ENCODE results near the gene CALR. TPM values are rescaled to one million over a fixed set of nuclear protein-coding genes. Genes with fewer than 3 reads are reported as not detected.

CALR gene
- polyA plus RNA-seq, 2 of the 4 experiments (the other 2 are of a cell fraction): 419 to 494 TPM

GRCh38 chr19:12984143-12984627 is 45.8 kb downstream of the CALR start:
- Histone ChIP-seq H3K4me1 (0 out of 3 replicates have a peak, but pooled peaks cover 3% of the 10 kb centered on the region), H3K27ac (no peak overlapping the region; a peak in 1 of 6 replicates), H3K4me2 (no peak overlapping the region), H3K4me3 (no peak overlapping the region), H3K9me3 (no peaks in the 10 kb centered on the region)
- TF ChIP-seq MAFK (IDR thresholded peaks at IDR 0.05; ENCODE audit: partially characterized antibody): no peak
- no peak for FAIRE-seq
- no peak for DNase-seq (ENCODE audit: low read depth in 1 of 2, low spot score in 1 of 2)
- ChIA-PET POLR2A (interaction anchor here (1.2 to 1.6 kb wide), 2 partner anchors 70 to 77 kb away, joined by 3 to 5 read pairs; no protein-coding TSS in a partner anchor), CTCF (interaction anchor here (0.6 to 16.3 kb wide), 24 partner anchors 9 to 279 kb away, joined by 3 to 309 read pairs (median 4); no protein-coding TSS in a partner anchor)
- ATAC-seq: no peak
- WGBS (ENCODE audit: missing lambda C conversion rate): 88% methylated on average over 3 of the region's 3 CpGs

DNA sequence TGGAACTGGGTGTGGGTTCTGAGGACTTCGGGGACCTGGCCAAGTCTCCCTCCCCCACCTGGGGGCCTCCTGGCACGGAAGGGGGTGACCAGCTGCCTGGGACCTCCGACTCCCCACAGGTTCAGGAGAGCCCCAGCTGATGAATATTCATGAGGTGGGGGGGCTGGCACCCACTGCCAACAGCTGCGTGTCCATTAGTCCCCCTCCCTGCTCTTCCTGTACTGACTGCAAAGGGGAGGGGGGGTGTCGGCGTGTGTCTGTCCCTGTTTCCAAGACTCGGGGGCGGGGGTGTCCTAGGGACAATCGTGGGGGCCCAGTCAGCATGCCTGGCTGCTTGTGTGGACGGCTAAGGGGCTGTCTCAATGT is 46.3 kb downstream of the CALR start:
- no peak overlapping the region for H3K4me2 ChIP-seq
- H3K9me3 ChIP-seq: no peaks in the 10 kb centered on the region
- POLR2A ChIA-PET: interaction anchor here (1.2 kb wide), 1 partner anchor 69 kb away, joined by 3 read pairs; no protein-coding TSS in a partner anchor
- no peak overlapping the region for H3K4me3 ChIP-seq
- H3K27ac ChIP-seq: no peak overlapping the region; a peak in 1 of 6 replicates
- DNase-seq (ENCODE audit: low read depth in 1 of 2, low spot score in 1 of 2) (no peak), ATAC-seq (no peak), FAIRE-seq (no peak)
- 0 out of 3 replicates have a peak, but pooled peaks cover 3% of the 10 kb centered on the region for H3K4me1 ChIP-seq
- WGBS (ENCODE audit: missing lambda C conversion rate): 17% methylated on average over 3 of the region's 10 CpGs
- no peak for TF ChIP-seq RAD21 (conservative IDR thresholded peaks at IDR 0.05 in 1 of 2, IDR thresholded peaks at IDR 0.05 in 1 of 2)
- TF ChIP-seq SREBF2 (IDR thresholded peaks at IDR 0.05): no peak
- TF ChIP-seq MAZ (IDR thresholded peaks at IDR 0.05; ENCODE audit: borderline replicate concordance, low read depth, low read length): no peak
- TF ChIP-seq MYC (IDR thresholded peaks at IDR 0.05; ENCODE audit: borderline replicate concordance, low read length): no peak
- TF ChIP-seq ESRRA (IDR thresholded peaks at IDR 0.05; ENCODE audit: borderline replicate concordance, low read length): no peak
- TF ChIP-seq JUNB (IDR thresholded peaks at IDR 0.05): no peak
- no peak for TF ChIP-seq POLR2A (IDR thresholded peaks at IDR 0.05; ENCODE audit: low read length)
- CTCF ChIA-PET: interaction anchor here (0.8 to 16.3 kb wide), 8 partner anchors 9 to 108 kb away, joined by 3 to 309 read pairs (median 8); no protein-coding TSS in a partner anchor

GRCh38 chr19:12985049-12985776 is 46.8 kb downstream of the CALR start:
- POLR2A ChIA-PET: interaction anchor here (1.2 kb wide), 1 partner anchor 69 kb away, joined by 3 read pairs; no protein-coding TSS in a partner anchor
- H3K4me1 ChIP-seq: 0 out of 3 replicates have a peak, but pooled peaks cover 3% of the 10 kb centered on the region
- H3K9me3 ChIP-seq: no peaks in the 10 kb centered on the region
- CTCF ChIA-PET: interaction anchor here (0.8 to 16.3 kb wide), 8 partner anchors 8 to 108 kb away, joined by 3 to 309 read pairs (median 8); no protein-coding TSS in a partner anchor
- ATAC-seq (peak; percentile 6 to 44; a peak in 3 of 6 replicates), DNase-seq (ENCODE audit: low read depth in 1 of 2, low spot score in 1 of 2) (no peak), FAIRE-seq (no peak)
- no peak overlapping the region for H3K4me2 ChIP-seq
- H3K4me3 ChIP-seq: no peak overlapping the region
- WGBS (ENCODE audit: missing lambda C conversion rate): 56% methylated on average over 13 of the region's 16 CpGs
- TF ChIP-seq HDAC2 (IDR thresholded peaks at IDR 0.05) (no peak), GATA3 (IDR thresholded peaks at IDR 0.05; ENCODE audit: borderline replicate concordance) (no peak), ATOH8 (CRISPR knock-in tag; IDR thresholded peaks at IDR 0.05; ENCODE audit: low read depth) (no peak), MAZ (IDR thresholded peaks at IDR 0.05; ENCODE audit: borderline replicate concordance, low read depth, low read length) (no peak), PHF8 (IDR thresholded peaks at IDR 0.05; ENCODE audit: borderline replicate concordance, low read depth) (no peak), CEBPB (IDR thresholded peaks at IDR 0.05) (no peak), HEYL (CRISPR knock-in tag; IDR thresholded peaks at IDR 0.05) (no peak), TFCP2L1 (CRISPR knock-in tag; IDR thresholded peaks at IDR 0.05) (no peak), RNF2 (IDR thresholded peaks at IDR 0.05; ENCODE audit: borderline replicate concordance, low read depth) (no peak), HMGXB4 (CRISPR knock-in tag; IDR thresholded peaks at IDR 0.05; ENCODE audit: borderline replicate concordance) (no peak), FOSB (CRISPR knock-in tag; IDR thresholded peaks at IDR 0.05) (no peak), ZNF302 (CRISPR knock-in tag; IDR thresholded peaks at IDR 0.05) (no peak), RCOR1 (IDR thresholded peaks at IDR 0.05; ENCODE audit: low read depth, low read length) (no peak), MAFK (IDR thresholded peaks at IDR 0.05; ENCODE audit: partially characterized antibody) (no peak), JUNB (IDR thresholded peaks at IDR 0.05) (no peak), CBX8 (IDR thresholded peaks at IDR 0.05) (no peak), NFE2L2 (conservative IDR thresholded peaks at IDR 0.05; ENCODE audit: low read length) (no peak), FOSL2 (IDR thresholded peaks at IDR 0.05) (no peak), FOSL2 (CRISPR knock-in tag; IDR thresholded peaks at IDR 0.05) (no peak)
- TF ChIP-seq, protein P1, sequence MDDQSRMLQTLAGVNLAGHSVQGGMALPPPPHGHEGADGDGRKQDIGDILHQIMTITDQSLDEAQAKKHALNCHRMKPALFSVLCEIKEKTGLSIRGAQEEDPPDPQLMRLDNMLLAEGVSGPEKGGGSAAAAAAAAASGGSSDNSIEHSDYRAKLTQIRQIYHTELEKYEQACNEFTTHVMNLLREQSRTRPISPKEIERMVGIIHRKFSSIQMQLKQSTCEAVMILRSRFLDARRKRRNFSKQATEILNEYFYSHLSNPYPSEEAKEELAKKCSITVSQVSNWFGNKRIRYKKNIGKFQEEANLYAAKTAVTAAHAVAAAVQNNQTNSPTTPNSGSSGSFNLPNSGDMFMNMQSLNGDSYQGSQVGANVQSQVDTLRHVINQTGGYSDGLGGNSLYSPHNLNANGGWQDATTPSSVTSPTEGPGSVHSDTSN (IDR thresholded peaks at IDR 0.05): no peak
- H3K27ac ChIP-seq: no peak overlapping the region
